GM18870 (cell line): ENCODE measurements around the gene SEZ6.

ENCODE experiments used
- ATAC-seq: cut with Tn5 transposase; IDR thresholded peaks from one replicate; pipeline ENCODE4 v1.9.1; 2021; ENCODE audit warnings: moderate library complexity; ENCODE audit not compliant: unreplicated experiment

Gene SEZ6

DNA sequence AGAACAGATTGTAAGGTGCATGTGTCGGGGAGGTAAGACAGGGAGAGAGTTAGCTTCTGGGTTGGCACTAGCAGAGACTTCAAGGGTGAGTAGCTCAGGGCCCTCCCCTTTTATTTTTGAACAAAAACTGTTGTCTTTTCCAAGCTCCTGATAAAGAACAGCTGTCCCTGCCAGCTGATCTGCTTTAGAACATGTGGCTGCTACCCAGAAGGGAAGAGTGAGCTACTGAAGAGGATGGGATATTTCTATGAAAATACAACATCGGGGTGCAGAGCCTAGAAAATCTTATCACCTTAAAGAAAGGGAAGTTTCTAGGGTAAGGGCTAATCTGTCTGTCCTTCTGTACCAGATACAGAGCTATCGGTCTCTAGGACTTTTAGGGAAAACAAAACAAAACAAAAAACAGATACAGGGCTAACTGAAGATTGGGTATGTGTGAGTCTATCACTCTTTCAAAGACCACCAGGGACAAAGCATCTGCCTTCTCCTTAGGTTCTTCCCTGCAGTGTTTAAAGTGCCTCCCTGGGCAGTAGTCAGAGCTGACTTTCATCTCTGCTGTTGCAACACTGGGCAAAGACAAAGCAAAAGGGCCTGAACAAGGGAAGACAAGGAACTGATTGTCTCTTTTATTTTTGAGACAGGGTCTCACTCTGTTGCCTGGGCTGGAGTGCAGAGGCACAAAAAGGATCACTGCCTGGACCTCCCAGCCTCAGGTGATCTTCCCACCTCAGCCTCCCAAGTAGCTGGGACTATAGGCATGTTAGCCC is 97.9 kb downstream of the SEZ6 start:
- ATAC-seq: no peak

DNA sequence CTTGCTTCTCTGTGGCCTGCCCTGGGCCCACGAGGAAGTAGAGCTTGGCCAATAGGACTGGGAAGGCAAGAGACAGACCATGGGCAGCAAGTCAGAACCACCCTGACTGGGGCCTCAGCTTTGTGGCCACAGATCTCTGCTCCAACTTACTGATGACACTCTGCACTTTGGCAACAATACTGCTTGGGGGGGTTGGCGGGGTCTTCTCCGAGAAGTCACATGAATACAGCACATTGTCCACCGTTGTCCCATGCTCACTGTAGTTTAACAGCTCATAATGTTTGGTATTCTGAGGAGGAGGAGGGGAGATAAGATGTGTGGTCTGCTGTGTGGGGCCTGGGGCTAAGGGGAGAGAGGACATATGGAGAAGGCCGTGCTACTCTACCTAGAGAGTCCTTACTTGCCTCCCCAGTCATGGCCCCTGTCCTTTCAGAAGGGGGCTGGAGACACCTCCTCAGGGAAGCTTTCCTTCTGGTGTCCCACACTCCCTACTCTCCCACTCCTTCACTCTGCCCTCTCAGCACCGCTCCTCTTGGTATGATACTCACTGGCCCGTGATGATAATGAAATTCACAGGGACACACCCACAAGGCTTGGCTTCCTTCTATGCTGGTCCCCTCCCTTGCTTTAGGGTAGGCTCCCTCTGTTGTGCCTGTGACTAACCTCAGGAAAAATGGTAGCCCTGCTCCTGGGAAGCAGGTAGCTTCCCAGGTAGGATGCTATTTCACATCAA is 99.0 kb downstream of the SEZ6 start:
- no peak for ATAC-seq

- no peak for ATAC-seq
Measured at GRCh38 chr17:28906276-28906675, 99.6 kb downstream of the SEZ6 start.
